Activated T-cell treated with anti-CD3 and anti-CD28 coated beads for 1 hour (primary cell): Measurements from ENCODE around the gene PIWIL1.

Experiments
- DNase-seq: peaks from one replicate; pipeline ENCODE4 v3.0.0-alpha.2; 2020; ENCODE audit warnings: low read depth

The PIWIL1 gene

DNA sequence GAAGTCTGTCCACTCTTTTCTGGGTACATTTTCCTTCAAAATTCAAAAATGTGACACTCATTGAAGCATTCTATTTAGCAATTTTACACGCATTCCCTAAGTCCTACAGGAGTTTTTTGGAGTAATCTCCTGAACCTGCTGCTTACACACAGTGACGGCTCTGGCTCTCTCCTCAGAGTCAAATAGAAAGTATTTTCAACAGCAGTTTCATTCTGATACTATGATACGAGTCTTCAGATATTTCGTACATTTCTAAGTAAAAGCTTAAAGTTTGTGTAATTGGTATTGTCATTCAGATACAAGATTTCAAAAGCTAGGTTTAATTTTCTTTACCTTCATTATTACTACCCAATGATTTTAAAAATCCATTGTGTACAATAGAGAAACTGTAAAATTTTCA is 36.4 kb downstream of the PIWIL1 start:
- DNase-seq = no peak

DNA sequence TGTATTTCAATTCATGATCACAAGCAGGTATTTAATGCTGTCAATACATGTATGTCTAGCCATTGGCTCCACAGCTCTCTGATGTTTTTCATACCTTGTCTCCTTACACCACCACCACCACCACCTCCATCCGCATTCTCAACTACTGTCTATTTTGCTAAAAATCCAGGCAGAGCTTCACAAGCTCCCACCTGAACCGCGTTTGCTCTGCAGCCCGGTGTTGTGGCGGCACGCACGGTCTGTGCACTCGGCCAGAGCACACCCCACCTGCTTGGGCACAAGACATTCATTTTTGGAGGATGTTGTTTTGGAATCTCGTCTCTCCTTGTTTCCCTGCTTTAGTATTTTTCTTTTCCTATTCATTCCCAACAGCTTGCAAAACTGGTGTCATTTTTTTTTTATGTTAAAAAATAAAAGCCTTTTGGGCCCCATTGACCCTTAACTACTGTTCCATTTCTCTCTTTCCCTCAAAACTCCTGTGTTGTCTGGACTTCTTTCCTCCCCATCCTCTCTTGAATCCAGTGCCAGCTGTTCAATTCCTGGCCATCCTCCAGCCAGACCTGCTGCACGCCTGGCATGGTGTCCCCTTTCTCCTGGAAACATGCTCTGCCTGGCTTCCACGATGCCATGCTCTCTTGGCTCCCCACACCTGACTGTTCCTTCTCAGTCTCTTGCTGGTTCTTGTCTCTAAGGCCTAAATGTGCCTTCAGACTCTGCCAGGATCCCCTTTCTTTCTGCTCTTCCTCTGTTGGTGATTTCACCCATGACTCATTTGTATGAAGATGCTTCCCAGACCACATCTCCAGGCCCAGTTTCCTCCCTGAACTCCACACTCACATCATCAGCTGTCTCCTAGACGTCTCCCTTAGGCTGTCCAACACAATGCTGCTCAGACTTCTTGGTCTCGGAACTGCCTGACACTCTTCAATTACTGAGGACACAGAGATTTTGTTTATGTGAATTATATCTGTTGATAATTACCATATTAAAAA is 37.9 kb downstream of the PIWIL1 start:
- no peak for DNase-seq

DNA sequence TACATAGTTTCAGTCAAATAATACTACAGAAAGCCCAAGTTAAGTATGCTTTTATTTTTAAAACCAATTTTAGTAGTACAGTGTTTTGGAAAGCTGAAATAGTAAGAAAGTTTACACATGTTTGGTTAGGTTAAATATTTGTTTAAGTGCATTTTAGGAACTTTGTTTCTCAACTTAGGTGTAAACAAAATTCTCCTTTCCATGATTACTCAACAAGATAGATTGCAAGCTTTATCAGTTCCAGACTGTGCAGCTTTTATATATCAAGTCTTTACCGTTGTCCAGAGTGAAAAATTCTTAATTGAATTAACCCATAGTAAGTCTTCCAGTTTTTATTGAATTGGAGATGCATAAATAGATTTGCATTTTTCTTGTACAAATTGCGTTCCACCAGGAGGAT is 45.1 kb downstream of the PIWIL1 start:
- no peak for DNase-seq

DNA sequence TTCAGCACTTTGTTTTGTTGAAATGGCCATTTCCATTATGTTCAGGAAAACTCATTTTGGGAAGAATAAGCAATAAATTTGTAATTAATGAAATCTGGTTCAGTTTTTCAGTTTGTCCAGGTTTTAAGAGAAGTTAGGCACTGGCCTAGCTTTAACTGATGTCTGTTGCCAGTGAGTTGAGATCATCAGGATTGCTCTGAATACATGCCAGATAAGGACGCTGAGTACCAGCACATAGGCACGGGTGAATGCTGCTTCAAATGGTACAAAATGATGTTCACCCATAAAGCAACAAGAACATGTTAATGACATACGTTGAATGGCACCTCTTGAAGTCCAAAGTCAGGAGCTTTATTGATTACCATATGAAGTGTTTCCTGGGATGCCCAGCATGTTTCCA is 46.5 kb downstream of the PIWIL1 start:
- DNase-seq = no peak

DNA sequence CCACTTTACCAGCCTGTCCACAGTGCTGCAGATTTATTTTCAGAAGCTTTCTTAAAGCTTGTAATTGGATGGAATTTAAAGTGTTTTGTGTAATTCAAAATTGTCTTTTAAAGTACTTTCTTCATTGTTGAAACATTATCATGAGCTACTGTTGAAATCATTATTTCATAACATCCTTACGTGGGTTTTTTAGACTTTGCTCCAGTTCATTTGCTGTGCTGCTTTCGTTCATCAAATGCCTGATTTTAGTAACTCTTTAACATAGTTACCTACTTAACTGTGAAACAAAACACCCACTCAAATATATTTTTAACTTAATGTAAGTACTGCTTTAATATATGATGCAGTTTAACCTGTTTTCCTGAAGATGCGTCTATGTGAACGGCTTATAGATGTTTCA is 47.5 kb downstream of the PIWIL1 start:
- no peak for DNase-seq

DNA sequence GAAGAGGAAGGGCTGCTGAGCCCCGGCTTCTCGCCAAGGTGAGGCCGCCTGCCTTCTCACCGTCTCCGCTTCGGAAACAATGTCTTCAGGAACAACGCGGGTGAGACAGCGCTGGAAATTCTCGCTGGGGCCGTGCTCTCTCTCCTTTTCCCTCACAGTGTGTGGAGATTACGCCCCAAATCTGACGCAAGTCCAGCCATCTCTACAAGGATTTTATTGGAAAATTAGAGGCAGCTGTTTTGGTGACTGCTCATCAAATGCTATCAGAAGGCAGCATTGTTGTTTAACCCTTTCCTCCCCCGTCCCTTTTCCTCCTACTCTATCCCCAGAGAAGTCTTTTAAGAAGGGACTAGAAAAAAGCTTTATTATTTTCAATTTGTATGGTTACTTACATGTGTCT is 53.5 kb downstream of the PIWIL1 start:
- no peak for DNase-seq

DNA sequence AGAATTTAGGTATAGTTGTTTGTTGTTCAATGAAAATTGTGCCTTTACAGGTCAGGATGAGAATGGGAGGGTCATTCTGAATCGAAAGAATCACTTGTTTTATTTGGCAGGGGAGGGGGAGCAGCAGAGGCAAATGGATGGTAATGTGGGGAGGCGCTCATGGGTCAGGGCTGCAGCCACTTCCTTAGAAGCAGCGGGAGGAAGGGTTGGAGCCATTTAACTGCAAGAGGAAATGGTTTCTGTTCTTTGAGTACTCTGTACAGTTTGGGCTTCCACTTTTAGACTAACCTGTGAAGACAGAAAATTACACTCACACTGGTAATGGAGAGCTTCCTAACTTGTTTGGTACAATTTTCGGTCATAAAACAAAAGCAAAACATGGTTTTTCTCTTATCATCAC is 57.2 kb downstream of the PIWIL1 start:
- no peak for DNase-seq

DNA sequence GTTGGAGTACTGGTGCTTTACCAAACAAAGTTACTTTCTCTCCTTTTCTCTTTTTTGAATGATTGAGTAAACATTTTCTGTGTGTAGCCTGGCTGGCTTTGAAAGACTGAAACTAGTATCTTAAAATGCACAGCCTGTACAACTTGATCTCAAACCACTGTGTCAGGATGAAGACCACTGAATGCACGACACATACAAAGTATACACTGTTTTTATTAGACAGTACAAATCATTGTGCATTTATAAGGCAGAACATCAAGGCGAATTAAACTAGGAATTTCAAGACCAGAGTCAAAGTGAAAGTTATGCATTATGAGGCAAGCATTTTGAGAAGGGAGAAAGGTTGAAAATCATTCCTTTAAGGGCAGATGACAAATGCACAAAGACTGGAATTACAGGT is 59.0 kb downstream of the PIWIL1 start:
- DNase-seq = no peak

DNA sequence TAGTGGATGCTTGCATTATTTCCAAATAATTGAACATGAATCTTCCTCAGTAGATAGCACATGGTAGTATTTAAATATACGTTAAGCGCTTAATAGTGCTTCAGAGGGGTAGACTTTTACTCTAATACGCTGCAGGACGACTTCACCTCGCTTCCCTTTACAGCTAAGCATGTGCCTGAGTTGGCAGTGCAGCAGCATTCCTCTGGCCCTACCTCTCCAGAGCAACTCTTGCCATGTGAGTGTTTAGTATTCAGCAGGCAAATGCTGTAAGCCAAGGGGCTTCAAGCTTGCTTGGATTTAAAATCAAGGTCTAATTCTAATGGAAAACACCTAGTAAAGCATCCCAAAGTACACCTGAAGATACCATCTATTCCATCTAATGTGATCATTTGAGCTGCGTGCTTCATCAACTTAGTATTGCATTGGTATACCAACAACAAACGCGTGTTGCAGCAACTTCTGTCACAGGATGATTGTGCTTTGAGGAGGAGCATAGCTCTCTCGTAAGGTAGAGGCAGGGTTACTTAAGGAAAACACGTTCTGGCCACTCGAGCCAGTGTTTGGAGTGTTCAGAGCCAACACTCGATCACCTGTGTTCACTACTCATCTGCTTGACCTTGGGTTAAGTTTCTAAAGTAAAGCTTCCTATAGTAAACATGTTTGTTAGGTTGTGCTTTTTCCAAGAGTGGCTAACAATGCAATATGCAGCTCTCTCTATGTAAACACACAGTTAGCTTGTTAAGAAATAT is 60.6 kb downstream of the PIWIL1 start:
- DNase-seq = no peak

DNA sequence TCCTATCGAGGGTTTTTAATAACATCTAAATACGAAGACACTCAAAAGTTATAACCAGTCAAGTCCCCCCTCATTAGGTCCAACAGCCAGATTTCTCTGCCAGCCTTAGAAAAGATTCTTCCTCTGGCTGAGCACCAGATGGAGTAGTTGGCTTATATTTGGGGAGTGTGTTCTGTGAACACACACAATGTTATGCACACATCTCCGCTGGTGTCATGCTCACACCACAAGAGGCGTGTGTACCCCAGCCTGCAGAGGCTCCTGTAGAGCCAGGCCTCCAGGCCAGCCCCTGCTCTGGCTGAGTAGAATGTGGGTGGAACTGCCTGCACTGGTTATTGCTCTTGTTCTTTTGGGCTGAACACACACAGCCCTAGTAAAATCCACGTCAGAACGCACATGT is 64.0 kb downstream of the PIWIL1 start:
- no peak for DNase-seq

DNA sequence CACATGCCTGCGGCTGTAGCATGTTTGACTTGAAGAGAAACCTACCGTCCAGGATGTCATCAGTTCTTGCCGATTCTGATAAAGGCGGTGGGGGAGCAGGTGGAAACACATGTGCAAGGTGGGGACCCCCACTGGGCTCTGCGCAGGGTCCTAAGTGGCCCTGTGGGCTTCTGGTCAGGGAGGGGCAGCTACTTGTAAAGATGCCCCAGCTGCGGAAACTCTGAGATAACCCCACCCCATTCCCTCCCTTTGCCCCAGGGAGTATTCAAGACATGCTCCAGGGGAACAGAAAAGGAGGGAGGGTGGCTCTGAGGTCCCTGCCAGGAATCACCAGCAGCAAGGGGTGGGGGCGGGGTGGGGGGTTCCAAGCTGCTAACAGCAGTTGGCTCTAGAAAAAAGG is 67.6 kb downstream of the PIWIL1 start:
- DNase-seq = no peak

DNA sequence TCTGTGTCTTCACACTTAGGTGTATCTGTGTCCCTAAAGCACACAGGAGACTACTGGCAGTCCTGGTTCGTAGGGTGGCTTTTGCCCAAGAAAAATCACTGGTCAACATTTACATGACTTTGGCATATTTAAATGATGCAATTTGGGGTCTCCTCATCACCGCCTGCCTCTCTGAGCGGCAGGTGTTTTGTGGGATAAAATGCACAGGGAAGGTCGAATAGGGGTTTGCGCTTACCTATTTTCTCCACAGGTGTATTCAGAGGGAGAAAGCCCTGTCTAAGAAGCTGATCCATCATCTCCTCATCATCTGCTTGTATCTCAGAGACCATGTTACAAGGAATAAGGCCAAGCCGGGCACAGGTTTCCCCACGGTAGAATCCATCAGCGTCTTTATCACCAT is 74.7 kb downstream of the PIWIL1 start:
- DNase-seq = no peak

DNA sequence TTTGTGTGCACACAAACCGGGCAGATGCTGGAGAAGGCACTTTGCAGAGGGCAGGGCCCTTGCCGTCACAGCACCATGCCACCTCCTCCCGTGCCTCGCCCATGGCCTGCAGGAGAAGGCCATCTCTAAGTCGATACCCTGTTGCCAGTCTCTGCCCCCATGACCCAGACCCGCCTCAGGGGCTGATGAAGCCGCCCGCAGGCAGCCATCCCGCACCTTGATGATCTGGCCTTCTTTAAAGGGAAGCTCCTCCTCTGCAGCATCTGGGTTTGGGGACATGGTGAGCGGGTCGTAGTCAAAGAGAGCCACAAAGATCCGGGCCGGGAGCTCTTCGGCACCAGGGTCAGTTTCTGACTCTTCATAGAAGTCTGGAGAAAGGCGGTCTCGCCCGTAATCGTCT is 76.2 kb downstream of the PIWIL1 start:
- DNase-seq = no peak

DNA sequence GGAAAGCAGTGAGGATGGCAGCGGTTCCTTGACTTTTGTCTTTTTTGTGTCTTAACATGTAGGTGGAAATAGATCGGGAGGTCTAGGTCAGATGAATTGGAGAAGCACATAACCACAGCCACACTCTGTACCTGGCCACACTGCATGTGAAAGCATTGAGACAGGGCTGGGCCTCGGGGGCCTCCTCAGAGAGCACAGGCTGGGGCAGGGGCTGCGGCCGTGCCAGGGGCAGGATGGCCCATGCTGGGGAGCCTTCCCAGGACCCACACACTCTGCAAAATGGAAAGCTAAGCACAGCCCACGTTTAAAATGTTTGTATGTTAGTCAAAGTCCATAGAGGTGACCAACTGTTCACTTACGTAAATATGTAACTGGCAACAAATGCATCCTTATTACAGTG is 76.7 kb downstream of the PIWIL1 start:
- DNase-seq = no peak

DNA sequence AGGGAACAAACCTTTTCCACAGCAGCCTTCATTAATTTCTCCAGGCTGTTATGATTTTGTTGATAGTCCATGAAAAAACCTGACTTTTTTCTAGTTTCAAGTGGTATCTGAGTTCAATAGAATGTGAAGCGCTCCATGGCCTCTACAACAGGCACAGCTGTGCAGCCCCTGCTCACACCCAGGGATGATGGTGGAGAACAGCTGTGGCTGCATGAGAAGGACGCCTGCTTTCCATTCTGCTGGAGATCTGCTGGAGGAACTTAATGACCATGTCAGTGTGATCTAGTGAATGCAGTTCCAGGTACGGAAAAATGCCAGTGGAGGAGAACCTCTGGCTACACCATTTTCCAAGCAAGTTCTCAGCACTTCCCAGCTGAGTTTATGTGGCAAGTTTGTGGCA is 80.6 kb downstream of the PIWIL1 start:
- no peak for DNase-seq

DNA sequence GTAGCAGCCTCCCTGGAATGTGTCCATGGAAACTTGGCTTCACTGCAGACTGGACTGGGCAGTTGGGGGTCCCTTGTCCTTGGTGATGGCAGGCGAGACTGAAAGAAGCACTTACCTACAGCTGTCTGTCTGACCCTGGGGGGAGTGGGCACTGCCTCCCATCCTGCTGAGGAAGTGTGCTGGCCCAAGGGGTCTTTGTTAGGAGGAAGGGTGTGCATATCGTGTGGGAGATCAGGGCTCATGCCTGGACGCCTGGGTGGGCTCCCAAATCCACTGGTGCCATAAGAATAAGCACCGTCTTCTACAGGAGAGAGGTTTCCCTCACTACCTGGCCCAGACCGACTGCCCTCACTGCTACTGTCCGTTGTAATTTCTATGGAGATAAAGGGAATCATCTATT is 81.4 kb downstream of the PIWIL1 start:
- DNase-seq = no peak

DNA sequence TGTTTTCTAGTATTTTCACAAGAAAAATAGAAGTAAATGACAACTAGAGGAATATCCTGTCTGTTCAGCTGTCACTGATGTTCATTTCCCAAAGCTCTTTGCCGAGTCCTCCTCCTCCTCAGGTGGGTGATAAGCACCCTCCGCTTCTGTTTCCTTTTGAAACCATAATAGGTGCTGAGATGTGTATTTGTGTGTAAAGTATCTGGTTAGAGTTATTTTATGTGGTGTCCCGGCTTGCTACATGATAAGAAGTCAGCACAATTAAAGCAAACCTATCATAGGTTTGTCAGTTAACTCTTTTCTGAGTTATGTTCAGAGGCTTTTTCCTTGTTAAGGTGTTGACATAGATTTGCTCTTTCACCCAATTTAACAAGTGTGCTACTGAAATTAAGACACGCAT is 82.4 kb downstream of the PIWIL1 start:
- DNase-seq = no peak

DNA sequence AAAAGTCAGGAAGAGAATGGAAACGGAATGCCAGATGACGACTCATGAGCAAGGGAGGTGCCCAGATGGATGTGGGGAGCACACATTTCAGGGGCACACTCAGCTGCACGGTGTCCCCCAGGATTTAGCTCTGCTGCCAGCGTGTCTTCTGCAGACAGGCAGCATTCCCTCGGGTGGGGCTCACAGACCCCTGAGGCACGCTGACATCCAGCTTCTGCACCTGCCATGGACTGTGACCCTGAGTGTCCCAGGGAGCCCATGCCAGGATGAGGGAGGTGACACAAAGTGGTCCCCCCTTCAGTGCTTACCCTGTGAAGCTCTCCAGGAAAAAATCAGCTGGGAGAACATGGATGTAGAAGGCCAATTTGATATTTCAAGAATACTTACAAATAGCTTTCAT is 84.2 kb downstream of the PIWIL1 start:
- no peak for DNase-seq
